GM23338 (cell line): Measurements from ENCODE around the gene SPART. TPM values are rescaled to one million over a fixed set of nuclear protein-coding genes. Genes with fewer than 3 reads are reported as not detected.
A peak's percentile ranks its signal among the peaks of the same experiment; 100 is the strongest.

Experiments used
- ATAC-seq: fragments of 200-7000 bp; cut with Tn5 transposase; 3 replicates; pipeline ENCODE4 v1.9.1; 2020
- DNase-seq: peaks from one replicate; pipeline ENCODE4 v3.0.0-alpha.2; 2015; ENCODE audit warnings: low spot score
- H2AFZ ChIP-seq: fragments of 200-600 bp; sonication (generic); 2 replicates; pipeline ENCODE4 v1.8.0; 2016; ENCODE audit warnings: antibody characterized with exemption, mild to moderate bottlenecking, moderate library complexity
- H3F3A ChIP-seq: fragments of 200-600 bp; sonication (generic); replicated peaks from 2 replicates; pipeline ENCODE4 v1.8.0; 2017; ENCODE audit warnings: antibody characterized with exemption, mixed run types, low read depth
- H3K27ac ChIP-seq: fragments of 200-600 bp; sonication (generic); 2 replicates; pipeline ENCODE4 v1.6.1; 2016; ENCODE audit warnings: low read depth
- H3K27me3 ChIP-seq: fragments of 200-600 bp; sonication (generic); 2 replicates; pipeline ENCODE4 v1.8.0; 2016; ENCODE audit warnings: mild to moderate bottlenecking, mixed run types, moderate library complexity; ENCODE audit not compliant: insufficient read depth
- H3K36me3 ChIP-seq: fragments of 200-600 bp; sonication (generic); 2 replicates; pipeline ENCODE4 v1.8.0; 2016; ENCODE audit warnings: mild to moderate bottlenecking; ENCODE audit not compliant: insufficient read depth
- H3K4me1 ChIP-seq: fragments of 200-600 bp; sonication (generic); 2 replicates; pipeline ENCODE4 v1.8.0; 2016; ENCODE audit warnings: mild to moderate bottlenecking, moderate library complexity; ENCODE audit not compliant: insufficient read depth
- H3K4me2 ChIP-seq: fragments of 200-600 bp; sonication (generic); 2 replicates; pipeline ENCODE4 v1.7.1; 2017; ENCODE audit warnings: mixed run types
- H3K4me3 ChIP-seq: fragments of 200-600 bp; sonication (generic); 2 replicates; pipeline ENCODE4 v1.6.1; 2016; ENCODE audit warnings: mixed run types
- H3K79me2 ChIP-seq: fragments of 200-600 bp; sonication (generic); replicated peaks from 2 replicates; pipeline ENCODE4 v1.8.0; 2017; ENCODE audit warnings: mild to moderate bottlenecking; ENCODE audit not compliant: insufficient read depth
- H3K9me2 ChIP-seq: fragments of 200-600 bp; sonication (generic); 2 replicates; pipeline ENCODE4 v1.8.0; 2017; ENCODE audit not compliant: insufficient read depth
- H4K20me1 ChIP-seq: fragments of 200-600 bp; sonication (generic); replicated peaks from 2 replicates; pipeline ENCODE4 v1.8.0; 2017; ENCODE audit warnings: mild to moderate bottlenecking; ENCODE audit not compliant: insufficient read depth
- H3K27ac Mint-ChIP-seq: 2 replicates; pipeline ENCODE4 v1.8.0; 2020; ENCODE audit warnings: inconsistent platforms, mild to moderate bottlenecking, moderate library complexity, mixed read lengths
- H3K27me3 Mint-ChIP-seq: 3 replicates; pipeline ENCODE4 v1.8.0; 2022; ENCODE audit warnings: low read depth, mild to moderate bottlenecking, moderate library complexity, mixed read lengths, inconsistent platforms; ENCODE audit not compliant: insufficient read depth, poor library complexity
- H3K36me3 Mint-ChIP-seq: 3 replicates; pipeline ENCODE4 v1.8.0; 2021; ENCODE audit warnings: low read depth, mild to moderate bottlenecking, inconsistent platforms, moderate library complexity, mixed read lengths
- H3K4me1 Mint-ChIP-seq: 3 replicates; pipeline ENCODE4 v1.8.0; 2020; ENCODE audit warnings: mild to moderate bottlenecking, inconsistent platforms, mixed read lengths
- H3K4me3 Mint-ChIP-seq: 3 replicates; pipeline ENCODE4 v1.8.0; 2021; ENCODE audit warnings: moderate library complexity, mild to moderate bottlenecking, inconsistent platforms, mixed read lengths
- H3K9me3 Mint-ChIP-seq: 3 replicates; pipeline ENCODE4 v1.8.0; 2020; ENCODE audit warnings: moderate library complexity, mild to moderate bottlenecking, inconsistent platforms, mixed read lengths
- CTCF ChIP-seq, 2 experiments: fragments of 200-600 bp in 1 of 2; sonication (generic) in 1 of 2; conservative IDR thresholded peaks; 2 replicates each; pipeline versions ENCODE4 v1.5.1 to v1.6.1; 2016 to 2017; ENCODE audit warnings: antibody characterized with exemption in 2 of 2, low read depth in 2 of 2, mild to moderate bottlenecking in 2 of 2, moderate library complexity in 1 of 2
- ETS1 ChIP-seq: IDR thresholded peaks from 2 replicates; pipeline ENCODE4 v1.6.1; 2016; ENCODE audit warnings: antibody characterized with exemption
- EZH2phosphoT487 ChIP-seq: fragments of 200-600 bp; sonication (generic); IDR thresholded peaks from one replicate; pipeline ENCODE4 v1.8.1; 2018; ENCODE audit warnings: antibody characterized with exemption; ENCODE audit not compliant: unreplicated experiment
- POLR2AphosphoS5 ChIP-seq: IDR thresholded peaks from 2 replicates; pipeline ENCODE4 v1.6.1; 2016; ENCODE audit warnings: antibody characterized with exemption, low read depth
- STAT1 ChIP-seq: IDR thresholded peaks from one replicate; pipeline ENCODE4 v1.6.1; 2016; ENCODE audit warnings: antibody characterized with exemption; ENCODE audit not compliant: unreplicated experiment
- ZNF462 ChIP-seq: fragments of 250-450 bp; sonication (Bioruptor Pico); IDR thresholded peaks from 2 replicates; pipeline ENCODE4 v1.5.0; 2020; ENCODE audit warnings: mild to moderate bottlenecking, moderate library complexity
- polyA plus RNA-seq: library from polyadenylated mRNA; unstranded; fragments of >200 nt; fragmentation: Nextera tagmentation; extraction: Ambion mirVana; gene quantifications from 2 replicates; pipeline ENCODE4 v1.2.1, GENCODE V29; 2016
- total RNA-seq: library from RNA; depleted of rRNA; stranded (reverse); fragments of >200 nt; shearing (Covaris generic); gene quantifications from 2 replicates; pipeline ENCODE4 v1.2.3, GENCODE V29; 2014
- TF ChIP-seq, protein P1 (sequence below): IDR thresholded peaks from one replicate; pipeline ENCODE4 v1.6.1; 2018; ENCODE audit warnings: antibody characterized with exemption; ENCODE audit not compliant: unreplicated experiment

Gene SPART
- total and polyA plus RNA-seq, 2 experiments from 2014 or later = 109 to 116 TPM

- TF ChIP-seq, protein P1, sequence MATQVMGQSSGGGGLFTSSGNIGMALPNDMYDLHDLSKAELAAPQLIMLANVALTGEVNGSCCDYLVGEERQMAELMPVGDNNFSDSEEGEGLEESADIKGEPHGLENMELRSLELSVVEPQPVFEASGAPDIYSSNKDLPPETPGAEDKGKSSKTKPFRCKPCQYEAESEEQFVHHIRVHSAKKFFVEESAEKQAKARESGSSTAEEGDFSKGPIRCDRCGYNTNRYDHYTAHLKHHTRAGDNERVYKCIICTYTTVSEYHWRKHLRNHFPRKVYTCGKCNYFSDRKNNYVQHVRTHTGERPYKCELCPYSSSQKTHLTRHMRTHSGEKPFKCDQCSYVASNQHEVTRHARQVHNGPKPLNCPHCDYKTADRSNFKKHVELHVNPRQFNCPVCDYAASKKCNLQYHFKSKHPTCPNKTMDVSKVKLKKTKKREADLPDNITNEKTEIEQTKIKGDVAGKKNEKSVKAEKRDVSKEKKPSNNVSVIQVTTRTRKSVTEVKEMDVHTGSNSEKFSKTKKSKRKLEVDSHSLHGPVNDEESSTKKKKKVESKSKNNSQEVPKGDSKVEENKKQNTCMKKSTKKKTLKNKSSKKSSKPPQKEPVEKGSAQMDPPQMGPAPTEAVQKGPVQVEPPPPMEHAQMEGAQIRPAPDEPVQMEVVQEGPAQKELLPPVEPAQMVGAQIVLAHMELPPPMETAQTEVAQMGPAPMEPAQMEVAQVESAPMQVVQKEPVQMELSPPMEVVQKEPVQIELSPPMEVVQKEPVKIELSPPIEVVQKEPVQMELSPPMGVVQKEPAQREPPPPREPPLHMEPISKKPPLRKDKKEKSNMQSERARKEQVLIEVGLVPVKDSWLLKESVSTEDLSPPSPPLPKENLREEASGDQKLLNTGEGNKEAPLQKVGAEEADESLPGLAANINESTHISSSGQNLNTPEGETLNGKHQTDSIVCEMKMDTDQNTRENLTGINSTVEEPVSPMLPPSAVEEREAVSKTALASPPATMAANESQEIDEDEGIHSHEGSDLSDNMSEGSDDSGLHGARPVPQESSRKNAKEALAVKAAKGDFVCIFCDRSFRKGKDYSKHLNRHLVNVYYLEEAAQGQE = no peak
- TF ChIP-seq CTCF (conservative IDR thresholded peaks at IDR 0.05; ENCODE audit: low read depth in 2 of 2) (peak; percentile 52 to 58), EZH2phosphoT487 (no peak)
Measured at GRCh38 chr13:36395280-36395679, 49.1 kb upstream of the SPART start (continued).

- TF ChIP-seq CTCF (conservative IDR thresholded peaks at IDR 0.05; ENCODE audit: low read depth in 2 of 2) (no peak), ETS1 (no peak), STAT1 (no peak), ZNF462 (CRISPR knock-in tag) (no peak), POLR2AphosphoS5 (no peak)
- Mint-ChIP-seq H3K27ac (no peak overlapping the region), H3K27me3 (peaks cover 1% of the 10 kb centered on the region), H3K4me1 (no peaks in the 10 kb centered on the region), H3K9me3 (peaks cover 5% of the 10 kb centered on the region; the same call in 1 of the 3 replicates), H3K4me3 (no peak overlapping the region), H3K36me3 (peaks cover 3% of the 10 kb centered on the region; the same call in 1 of the 3 replicates)
- H3K27ac ChIP-seq = no peak overlapping the region
- ATAC-seq = no peak
- H3K4me2 ChIP-seq = no peak overlapping the region
- H3K4me3 ChIP-seq = no peak overlapping the region
- DNase-seq = no peak
- H3K4me1 ChIP-seq = no peaks in the 10 kb centered on the region
- no peaks in the 10 kb centered on the region for H3K79me2 ChIP-seq
- no peaks in the 10 kb centered on the region for H4K20me1 ChIP-seq
- H3K27me3 ChIP-seq = no peaks in the 10 kb centered on the region
- H3F3A ChIP-seq = no peaks in the 10 kb centered on the region
- no peaks in the 10 kb centered on the region for H3K36me3 ChIP-seq
- 0 out of 2 replicates have a peak, but pooled peaks cover 5% of the 10 kb centered on the region for H3K9me2 ChIP-seq
- H2AFZ ChIP-seq = no peak overlapping the region
Measured at GRCh38 chr13:36385489-36385888, 39.3 kb upstream of the SPART start.
